Right lobe of liver (tissue), 4 donors: ENCODE results near the gene AP5M1.

Experiments used
- POLR2A ChIP-seq: fragments of 450-650 bp; IDR thresholded peaks from one replicate; pipeline ENCODE4 v1.6.1; 2017; ENCODE audit warnings: antibody characterized with exemption, mild to moderate bottlenecking
- TF ChIP-seq, protein P1 (sequence below), 4 donors: fragments of 200-600 bp in 3 of 4; fragments of 450-650 bp in 1 of 4; IDR thresholded peaks; one replicate each; pipeline versions ENCODE4 v1.5.1 to v1.8.0; 2016 to 2022; ENCODE audit warnings: antibody characterized with exemption in 4 of 4, mild to moderate bottlenecking in 2 of 4
- donor health status: DM: no; HTN: no; CAD: no.
- donor health status: DM: no; HTN: no; CAD: no.
- donor health status: DM: no; HTN: yes; CAD: no.

DNA sequence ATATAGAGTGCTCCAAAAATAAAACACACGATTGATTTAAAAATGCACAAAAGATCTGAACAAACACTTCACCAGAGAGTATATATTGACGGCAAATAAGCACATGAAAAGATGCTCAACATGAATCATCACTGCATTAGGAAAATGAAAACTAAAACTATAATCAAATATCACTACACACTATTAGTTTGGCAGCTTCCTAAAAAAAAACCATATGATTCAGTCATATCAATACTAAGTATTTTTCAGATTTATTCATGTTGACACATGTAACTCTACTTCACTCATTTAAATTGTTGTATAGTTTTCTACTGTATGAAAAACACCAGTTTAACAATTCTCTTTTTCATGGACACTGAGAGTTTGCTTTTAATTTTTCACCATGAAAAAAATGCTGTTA lies 41.7 kb upstream of the AP5M1 start:
- TF ChIP-seq, protein P1, sequence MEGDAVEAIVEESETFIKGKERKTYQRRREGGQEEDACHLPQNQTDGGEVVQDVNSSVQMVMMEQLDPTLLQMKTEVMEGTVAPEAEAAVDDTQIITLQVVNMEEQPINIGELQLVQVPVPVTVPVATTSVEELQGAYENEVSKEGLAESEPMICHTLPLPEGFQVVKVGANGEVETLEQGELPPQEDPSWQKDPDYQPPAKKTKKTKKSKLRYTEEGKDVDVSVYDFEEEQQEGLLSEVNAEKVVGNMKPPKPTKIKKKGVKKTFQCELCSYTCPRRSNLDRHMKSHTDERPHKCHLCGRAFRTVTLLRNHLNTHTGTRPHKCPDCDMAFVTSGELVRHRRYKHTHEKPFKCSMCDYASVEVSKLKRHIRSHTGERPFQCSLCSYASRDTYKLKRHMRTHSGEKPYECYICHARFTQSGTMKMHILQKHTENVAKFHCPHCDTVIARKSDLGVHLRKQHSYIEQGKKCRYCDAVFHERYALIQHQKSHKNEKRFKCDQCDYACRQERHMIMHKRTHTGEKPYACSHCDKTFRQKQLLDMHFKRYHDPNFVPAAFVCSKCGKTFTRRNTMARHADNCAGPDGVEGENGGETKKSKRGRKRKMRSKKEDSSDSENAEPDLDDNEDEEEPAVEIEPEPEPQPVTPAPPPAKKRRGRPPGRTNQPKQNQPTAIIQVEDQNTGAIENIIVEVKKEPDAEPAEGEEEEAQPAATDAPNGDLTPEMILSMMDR (IDR thresholded peaks at IDR 0.05) = no peak
- no peak for TF ChIP-seq POLR2A
